Measurements from ENCODE around the gene KRT74.

The KRT74 gene

GRCh38 chr12:52575256-52575655 is 1.6 kb upstream of the KRT74 start:
- H3K27ac ChIP-seq, result no peak overlapping the region

GRCh38 chr12:52573306-52573705 is 337 bp downstream of the KRT74 start:
- no peak for TF ChIP-seq ZFX (IDR thresholded peaks at IDR 0.05; ENCODE audit: borderline replicate concordance)
- TF ChIP-seq CTCF (IDR thresholded peaks at IDR 0.05), result no peak
- no peak overlapping the region for H3K27ac ChIP-seq

More at GRCh38 chr12:52575256-52575655, 1.6 kb upstream of the KRT74 start:
- TF ChIP-seq CTCF (IDR thresholded peaks at IDR 0.05) (no peak), ZFX (IDR thresholded peaks at IDR 0.05; ENCODE audit: borderline replicate concordance) (no peak)

- TF ChIP-seq ZFX (IDR thresholded peaks at IDR 0.05; ENCODE audit: borderline replicate concordance) (no peak), CTCF (IDR thresholded peaks at IDR 0.05) (no peak)
These were observed 3.1 kb downstream of the KRT74 start for GRCh38 chr12:52570511-52570910.

DNA sequence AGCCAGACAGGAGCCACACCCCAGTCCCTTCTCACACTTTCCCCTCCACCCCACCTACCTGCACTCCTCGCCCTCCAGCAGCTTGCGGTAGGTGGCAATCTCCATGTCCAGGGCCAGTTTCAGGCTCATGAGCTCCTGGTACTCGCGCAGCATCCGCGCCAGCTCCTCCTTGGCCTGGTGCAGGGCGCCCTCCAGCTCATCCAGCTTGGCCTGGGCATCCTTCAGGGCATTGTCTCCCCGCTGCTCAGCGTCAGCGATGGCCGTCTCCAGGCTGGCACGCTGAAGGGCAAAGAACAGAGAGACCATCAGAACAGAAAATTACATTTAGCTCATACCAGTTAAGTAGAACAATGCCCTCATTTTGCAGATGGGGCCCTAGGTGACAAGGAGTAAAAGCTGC is 5.5 kb downstream of the KRT74 start:
- TF ChIP-seq CTCF (IDR thresholded peaks at IDR 0.05) (no peak), ZFX (IDR thresholded peaks at IDR 0.05; ENCODE audit: borderline replicate concordance) (no peak)
- H3K27ac ChIP-seq, result no peak overlapping the region

More at GRCh38 chr12:52570511-52570910, 3.1 kb downstream of the KRT74 start:
- H3K27ac ChIP-seq, result no peak overlapping the region

DNA sequence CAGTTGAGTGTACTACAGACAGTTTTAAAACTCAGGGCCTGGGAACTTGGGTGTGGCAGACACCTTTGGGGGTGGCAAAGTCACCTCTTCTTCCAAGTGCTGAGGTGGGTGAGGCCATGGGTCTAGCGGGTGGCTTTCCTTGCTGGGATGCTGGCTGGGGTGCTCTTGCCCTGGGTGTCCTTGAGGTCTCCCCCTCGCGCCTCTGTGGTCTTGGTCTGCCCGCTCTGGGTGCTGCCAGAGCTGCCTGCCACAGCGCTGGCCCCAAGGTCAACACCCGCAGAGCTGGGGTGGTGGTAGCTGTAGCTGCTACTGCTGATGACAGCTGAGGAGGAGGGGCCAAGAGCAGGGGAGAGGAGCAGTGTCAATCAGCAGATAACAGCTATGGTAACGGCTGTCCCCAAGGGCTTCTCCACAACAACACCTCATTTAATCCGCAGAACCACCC is 6.8 kb downstream of the KRT74 start:
- no peak overlapping the region for H3K27ac ChIP-seq
- no peak for TF ChIP-seq ZFX (IDR thresholded peaks at IDR 0.05; ENCODE audit: borderline replicate concordance)
- no peak for TF ChIP-seq CTCF (IDR thresholded peaks at IDR 0.05)

- TF ChIP-seq ZFX (IDR thresholded peaks at IDR 0.05; ENCODE audit: borderline replicate concordance) (no peak), CTCF (IDR thresholded peaks at IDR 0.05) (no peak)
- H3K27ac ChIP-seq, result no peak overlapping the region
These were observed 9.1 kb downstream of the KRT74 start for GRCh38 chr12:52564582-52564981.

DNA sequence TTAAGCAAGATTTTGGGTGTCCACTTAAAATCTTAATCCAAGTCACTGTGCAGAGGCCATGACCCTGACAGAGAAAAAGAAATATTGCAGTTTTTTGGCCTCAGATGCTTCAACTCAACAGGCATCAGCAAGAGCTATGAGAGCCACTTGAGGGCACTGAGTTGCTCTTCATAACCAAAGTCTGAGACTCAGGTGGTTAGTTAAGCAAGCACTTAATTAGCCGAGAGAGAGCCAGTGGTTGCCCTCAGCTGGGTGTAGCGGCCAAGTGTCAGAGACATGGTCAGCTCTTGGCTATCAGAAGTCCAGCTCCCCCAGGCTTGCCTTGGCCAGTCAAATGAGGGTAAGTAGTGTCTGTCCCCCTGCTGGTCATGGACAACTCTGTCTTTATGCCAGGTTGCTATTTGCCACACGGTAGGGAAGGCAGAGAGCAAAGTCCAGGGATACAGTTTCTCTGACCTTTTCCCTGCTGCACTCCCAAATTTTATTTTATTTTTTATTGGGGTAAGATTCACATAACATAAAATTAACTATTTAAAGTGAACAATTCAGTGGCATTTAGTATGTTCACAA is 11.7 kb downstream of the KRT74 start:
- peak; percentile 39 for TF ChIP-seq CTCF (IDR thresholded peaks at IDR 0.05)
- TF ChIP-seq ZFX (IDR thresholded peaks at IDR 0.05; ENCODE audit: borderline replicate concordance), result no peak
- no peak overlapping the region for H3K27ac ChIP-seq

Measured in 22Rv1 (cell line).